Right cardiac atrium (tissue), 5 donors: ENCODE data around the gene LIFR. TPM values are rescaled to one million over a fixed set of nuclear protein-coding genes. Genes with fewer than 3 reads are reported as not detected.

Source experiments
- ATAC-seq, 2 donors: fragments of 200-7000 bp; cut with Tn5 transposase; one replicate each; pipeline versions ENCODE4 v1.8.0 to v1.9.1; 2020; ENCODE audit warnings: moderate library complexity in 2 of 2, mild to moderate bottlenecking in 1 of 2
- DNase-seq, 3 donors: peaks; one replicate each; pipeline ENCODE4 v3.0.0-alpha.2; 2020
- H3K27ac ChIP-seq: one replicate; pipeline ENCODE4 v1.5.1; 2013; ENCODE audit warnings: mild to moderate bottlenecking, low read length, control low read depth, moderate library complexity
- H3K27me3 ChIP-seq: one replicate; pipeline ENCODE4 v1.6.1; 2013; ENCODE audit not compliant: control insufficient read depth, insufficient read depth
- H3K4me1 ChIP-seq: one replicate; pipeline ENCODE4 v1.6.1; 2013; ENCODE audit warnings: low read length; ENCODE audit not compliant: control insufficient read depth, insufficient read depth
- H3K4me3 ChIP-seq: one replicate; pipeline ENCODE4 v1.5.1; 2013; ENCODE audit warnings: low read length, control low read depth
- H3K9me3 ChIP-seq: one replicate; pipeline ENCODE4 v1.6.1; 2013; ENCODE audit warnings: low read length; ENCODE audit not compliant: control insufficient read depth
- WGBS: extraction: QIAGEN DNeasy Blood & Tissue Kit; methylation state at CpG from one replicate; pipeline ENCODE4 v1.1.7; 2013; 5-methylcytosine and 5-hydroxymethylcytosine counted together
- intact Hi-C, 4 donors: fragments of 100-400 bp; cut with DNase I; formaldehyde crosslinking; loops; one replicate each; pipeline versions ENCODE4 v1.11.0 to v1.14.0; 2022 to 2023
- polyA plus RNA-seq: library from polyadenylated mRNA; stranded (reverse); fragments of 200-250 nt; gene quantifications from one replicate; pipeline ENCODE4 v1.2.3, GENCODE V29; 2013
- total RNA-seq, 4 donors: library from RNA; stranded (reverse); fragmentation: NEBNext Ultra II Directional; extraction: Animal tissue kit (Norgen Biotek cat#: 25700); gene quantifications; one replicate each; pipeline ENCODE4 v1.2.1, GENCODE V29; 2021
- donor health status: healthy with polysubstance abuse.
- donor health status: DM: no; HTN: yes; CAD: no.
- donor health status: DM: no; HTN: no; CAD: no.
- donor health status: DM: no; HTN: yes; CAD: no; lungs with severe emphysema.
- donor health status: DM: yes; HTN: yes; CAD: no.

Gene LIFR
- total and polyA plus RNA-seq, 5 donors, result 16.8 to 66.9 (median 63.1) TPM

DNA sequence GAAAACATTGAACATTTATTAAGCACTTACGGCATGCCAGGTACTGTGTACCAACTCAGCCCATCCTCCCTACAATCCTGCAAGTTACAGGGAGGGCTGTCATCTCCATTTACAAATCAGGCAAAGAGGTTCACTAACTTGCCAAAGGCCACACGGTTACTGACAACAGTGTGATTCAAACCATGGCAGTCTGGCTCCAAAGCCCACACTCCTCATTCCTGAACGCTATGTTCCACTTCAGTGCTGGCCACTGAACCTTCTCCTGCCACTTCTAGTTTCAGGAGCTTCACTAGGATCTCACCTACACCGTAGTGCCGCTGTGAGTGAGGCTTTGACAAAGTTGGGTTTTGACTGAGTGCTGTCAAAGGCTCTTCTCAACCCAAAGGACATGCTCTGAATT, 7.2 kb upstream of the LIFR start:
- DNase-seq, result peak in 1 of 3 donors; percentile 54
- intact Hi-C loops, result no loop called here
- peak; percentile 81 to 91 for ATAC-seq
- WGBS, result 66% methylated on average over 5 of the region's 5 CpGs
- Histone ChIP-seq H3K27ac (peak overlapping the region; percentile 92), H3K4me3 (no peak overlapping the region), H3K4me1 (peaks cover 9% of the 10 kb centered on the region), H3K27me3 (no peaks in the 10 kb centered on the region), H3K9me3 (peaks cover 2% of the 10 kb centered on the region)

DNA sequence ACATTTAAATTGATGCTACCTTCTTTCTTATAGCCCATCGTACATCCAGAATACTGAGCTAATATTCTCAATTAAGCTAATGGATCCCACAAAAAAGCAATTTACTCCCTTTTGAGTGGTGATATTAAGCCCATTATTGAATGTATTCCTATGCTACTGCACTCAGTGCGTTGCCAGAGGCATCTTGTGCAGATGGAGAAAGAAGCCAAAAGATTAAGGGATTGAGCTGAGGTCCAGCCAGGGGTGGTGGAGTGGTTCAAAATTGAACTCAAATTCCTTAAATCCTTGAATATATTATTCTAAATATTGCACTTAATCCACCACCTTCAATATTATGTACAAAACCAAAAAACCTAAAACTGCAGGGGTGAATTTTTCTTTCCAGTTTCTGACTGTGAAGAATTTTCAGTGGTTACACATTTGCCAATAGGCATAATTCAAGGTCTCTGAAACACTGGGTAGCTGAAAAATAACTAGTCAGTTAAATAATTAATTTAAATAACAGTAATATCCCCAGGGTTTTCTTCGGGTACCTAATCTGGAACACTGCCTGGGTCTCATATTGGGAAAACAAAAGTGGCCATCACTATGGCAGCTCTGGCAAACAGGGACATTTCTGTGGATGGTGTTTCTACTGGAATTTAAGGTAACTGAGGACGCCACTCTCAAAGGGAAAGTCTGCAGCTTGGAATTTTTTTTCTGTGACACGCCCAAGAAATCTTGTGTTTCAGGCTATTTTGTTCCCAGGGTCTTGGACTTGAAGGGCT, 6.2 kb upstream of the LIFR start:
- Histone ChIP-seq H3K4me1 (peaks cover 9% of the 10 kb centered on the region), H3K27ac (no peak overlapping the region), H3K9me3 (peaks cover 2% of the 10 kb centered on the region), H3K27me3 (no peaks in the 10 kb centered on the region), H3K4me3 (no peak overlapping the region)
- intact Hi-C loops, result no loop called here
- WGBS, result 80% methylated on average over 5 of the region's 5 CpGs
- ATAC-seq (peak in 1 of 2 donors; percentile 40), DNase-seq (no peak)

DNA sequence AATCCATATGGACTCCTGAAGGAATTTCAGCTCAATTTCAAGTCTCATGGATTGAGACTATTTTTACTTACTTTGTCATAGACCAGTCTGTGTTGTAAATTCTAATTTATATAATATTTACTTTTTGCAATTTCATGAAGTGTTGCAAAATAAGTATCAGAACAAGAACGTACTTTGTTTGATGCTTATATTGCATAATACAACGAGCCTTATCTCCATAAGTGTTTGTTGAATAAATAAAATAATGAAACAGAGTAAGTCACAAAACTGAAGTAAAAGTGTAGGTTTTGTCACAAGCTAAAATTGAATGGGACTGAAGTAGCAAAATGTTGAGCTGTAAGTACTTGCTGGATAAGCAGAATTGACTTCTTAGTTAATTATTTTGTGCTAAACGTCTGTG, 3.0 kb upstream of the LIFR start:
- Histone ChIP-seq H3K27ac (no peak overlapping the region), H3K9me3 (no peaks in the 10 kb centered on the region), H3K4me1 (peaks cover 9% of the 10 kb centered on the region), H3K27me3 (no peaks in the 10 kb centered on the region), H3K4me3 (no peak overlapping the region)
- ATAC-seq (no peak), DNase-seq (no peak)
- 60% methylated on average over 3 of the region's 3 CpGs for WGBS
- intact Hi-C loops, result loop anchor here in 3 of 4 donors (5.0 to 10.0 kb wide), 4 partner anchors 98 to 245 kb away; no protein-coding TSS in a partner anchor

DNA sequence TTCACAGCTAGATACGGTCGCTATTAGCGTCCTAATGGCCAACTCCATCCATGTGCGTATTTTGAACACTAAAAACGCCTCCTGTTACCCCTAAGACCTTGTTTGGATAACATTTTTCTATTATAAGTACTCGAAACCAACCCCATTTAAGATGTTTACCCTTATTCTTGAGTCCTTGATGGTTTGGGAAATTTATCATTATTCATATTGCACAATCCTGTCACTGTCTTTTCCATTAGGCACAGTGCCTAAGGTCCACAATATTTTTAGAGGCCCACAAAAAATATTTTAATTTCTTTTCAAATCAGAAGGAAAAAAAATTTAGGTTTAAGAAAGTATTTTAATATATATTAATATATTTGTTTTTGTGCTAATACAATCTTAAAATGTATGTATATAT, 1.3 kb upstream of the LIFR start:
- 49% methylated on average over 6 of the region's 6 CpGs for WGBS

DNA sequence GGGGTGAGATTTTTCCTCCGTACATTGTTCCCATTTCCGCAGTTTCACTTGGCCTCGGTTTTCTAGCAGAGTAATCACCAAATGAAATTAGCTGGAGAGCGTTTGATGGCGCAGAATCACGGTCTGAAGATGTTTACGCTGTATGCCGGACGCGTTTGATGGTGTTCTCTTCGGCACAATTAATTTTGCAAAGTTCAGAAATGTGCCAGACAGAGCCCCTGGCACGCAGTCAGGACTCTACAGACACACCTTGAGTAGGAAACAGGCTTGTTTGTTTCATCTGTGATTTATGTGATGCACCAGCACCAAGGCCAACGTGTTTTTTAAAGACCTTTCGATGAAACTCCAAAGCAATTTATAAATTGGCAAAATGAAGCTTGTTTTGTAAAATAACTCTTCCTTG, 863 bp upstream of the LIFR start:
- DNase-seq, result peak in 2 of 3 donors; percentile 24 to 67
- H3K9me3 ChIP-seq, result no peaks in the 10 kb centered on the region
- H3K4me1 ChIP-seq, result peaks cover 8% of the 10 kb centered on the region
- peak in 1 of 2 donors; percentile 5 for ATAC-seq
- peak overlapping the region; percentile 99 for H3K4me3 ChIP-seq
- peak overlapping the region; percentile 97 for H3K27ac ChIP-seq
- intact Hi-C loops, result loop anchor here in 3 of 4 donors (5.0 to 10.0 kb wide), 4 partner anchors 100 to 247 kb away; no protein-coding TSS in a partner anchor
- WGBS, result 2% methylated on average over 14 of the region's 14 CpGs
- H3K27me3 ChIP-seq, result no peaks in the 10 kb centered on the region

More for the DNA sequence above, 1.3 kb upstream of the LIFR start:
- no peak for ATAC-seq
- intact Hi-C loops, result loop anchor here in 3 of 4 donors (5.0 to 10.0 kb wide), 4 partner anchors 100 to 247 kb away; no protein-coding TSS in a partner anchor
- Histone ChIP-seq H3K4me3 (peak overlapping the region; percentile 99), H3K27ac (peak overlapping the region; percentile 97), H3K4me1 (peaks cover 7% of the 10 kb centered on the region), H3K27me3 (no peaks in the 10 kb centered on the region), H3K9me3 (no peaks in the 10 kb centered on the region)
- no peak for DNase-seq

DNA sequence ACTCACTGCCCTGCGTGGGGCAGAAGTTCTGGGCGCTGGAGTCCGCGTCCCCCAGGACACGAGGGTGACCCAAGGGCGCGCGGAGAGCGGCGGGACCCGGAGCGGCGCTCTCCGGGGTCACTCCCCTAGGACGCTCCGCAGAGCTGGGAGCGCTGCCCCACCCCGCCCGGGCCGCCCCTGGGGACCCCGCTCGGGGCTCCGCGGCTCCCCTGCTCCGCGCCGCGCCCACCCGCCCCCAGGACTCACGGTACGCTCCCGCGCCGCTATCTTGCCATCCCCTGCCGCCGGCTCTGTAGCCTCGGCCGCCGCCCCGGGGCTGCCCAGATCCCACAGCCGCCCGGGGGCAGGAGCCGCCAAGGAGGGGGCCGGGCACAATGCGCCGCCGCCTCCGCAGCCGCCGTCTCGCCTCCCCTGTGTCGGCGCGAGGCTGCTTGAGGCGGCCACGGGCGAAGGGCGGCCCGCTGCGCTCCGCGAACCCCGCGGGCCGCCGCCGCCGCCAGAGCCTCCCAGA, 303 bp downstream of the LIFR start:
- ATAC-seq, result peak; percentile 62 to 69
- WGBS, result under 1% methylated on average over 68 of the region's 68 CpGs

DNA sequence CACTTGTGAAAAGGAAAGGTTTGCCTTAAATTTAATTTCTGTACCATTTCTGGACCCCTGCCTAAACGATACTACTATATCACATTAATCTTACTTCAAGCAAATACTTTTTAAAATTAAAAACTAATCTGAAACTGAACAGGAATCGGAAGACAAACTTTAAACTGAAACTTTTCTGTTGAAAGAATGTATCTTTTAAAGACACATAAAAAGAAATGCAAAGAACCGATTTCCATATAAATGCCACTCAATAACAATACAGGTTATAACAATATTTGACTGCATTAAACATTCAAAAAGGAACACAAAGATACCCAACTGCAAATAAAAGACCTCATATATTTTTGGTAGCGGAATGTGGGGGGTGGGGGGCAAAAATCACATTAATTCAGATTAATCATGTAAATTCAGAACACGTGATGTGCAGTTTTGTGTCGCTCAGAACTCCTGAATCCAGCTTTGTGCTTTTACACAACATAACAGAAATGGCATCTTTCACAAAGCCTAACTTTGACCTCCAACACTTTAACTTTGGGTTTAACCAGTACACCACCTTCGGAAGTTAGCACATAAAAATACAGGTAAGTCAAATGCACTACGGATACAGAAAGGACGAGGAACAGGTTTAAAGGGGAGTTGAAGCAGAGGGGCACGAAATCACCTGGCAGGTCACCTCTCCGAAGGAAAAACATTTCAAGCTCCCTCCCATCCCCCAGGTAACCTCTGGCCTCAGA, 925 bp downstream of the LIFR start:
- no peaks in the 10 kb centered on the region for H3K9me3 ChIP-seq
- ATAC-seq (no peak), DNase-seq (no peak)
- no peaks in the 10 kb centered on the region for H3K27me3 ChIP-seq
- intact Hi-C loops, result loop anchor here in 3 of 4 donors (5.0 to 10.0 kb wide), 4 partner anchors 102 to 249 kb away; no protein-coding TSS in a partner anchor
- H3K4me3 ChIP-seq, result peak overlapping the region; percentile 99
- peak overlapping the region; percentile 93 for H3K27ac ChIP-seq
- H3K4me1 ChIP-seq, result peaks cover 3% of the 10 kb centered on the region
- 6% methylated on average over 11 of the region's 11 CpGs for WGBS

More for the DNA sequence above, 303 bp downstream of the LIFR start:
- peaks cover 3% of the 10 kb centered on the region for H3K4me1 ChIP-seq
- H3K27ac ChIP-seq, result peak overlapping the region; percentile 93
- H3K9me3 ChIP-seq, result no peaks in the 10 kb centered on the region
- no peak for DNase-seq
- no peaks in the 10 kb centered on the region for H3K27me3 ChIP-seq
- H3K4me3 ChIP-seq, result peak overlapping the region; percentile 99
- intact Hi-C loops, result loop anchor here in 3 of 4 donors (5.0 to 10.0 kb wide), 4 partner anchors 101 to 249 kb away; no protein-coding TSS in a partner anchor

DNA sequence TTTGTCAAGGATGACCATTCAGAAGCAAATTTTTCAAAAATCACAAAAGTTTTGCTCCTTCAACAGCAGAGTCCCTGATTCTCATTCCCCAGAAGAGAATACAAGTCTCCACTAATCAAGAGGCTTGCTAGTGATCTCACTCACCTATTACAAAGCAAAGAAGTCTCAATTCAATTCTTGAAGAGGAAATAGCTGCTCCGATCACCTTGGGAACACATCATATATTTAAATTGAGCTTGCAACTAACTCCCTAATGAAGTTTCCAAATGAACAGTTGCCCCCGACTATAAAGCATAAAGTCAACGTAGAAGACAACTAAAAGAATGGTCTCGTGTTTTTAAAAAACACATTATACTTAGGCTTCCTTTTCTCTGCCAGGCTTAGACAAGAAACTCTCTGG, 1.6 kb downstream of the LIFR start:
- 13% methylated on average over 4 of the region's 4 CpGs for WGBS
- no peak overlapping the region for H3K27ac ChIP-seq
- H3K9me3 ChIP-seq, result peaks cover under 1% of the 10 kb centered on the region
- H3K4me1 ChIP-seq, result peaks cover 3% of the 10 kb centered on the region
- no peaks in the 10 kb centered on the region for H3K27me3 ChIP-seq
- no peak for DNase-seq
- intact Hi-C loops, result loop anchor here (5.0 to 10.0 kb wide), 5 partner anchors 102 to 250 kb away; no protein-coding TSS in a partner anchor
- H3K4me3 ChIP-seq, result peak overlapping the region; percentile 99
- no peak for ATAC-seq

DNA sequence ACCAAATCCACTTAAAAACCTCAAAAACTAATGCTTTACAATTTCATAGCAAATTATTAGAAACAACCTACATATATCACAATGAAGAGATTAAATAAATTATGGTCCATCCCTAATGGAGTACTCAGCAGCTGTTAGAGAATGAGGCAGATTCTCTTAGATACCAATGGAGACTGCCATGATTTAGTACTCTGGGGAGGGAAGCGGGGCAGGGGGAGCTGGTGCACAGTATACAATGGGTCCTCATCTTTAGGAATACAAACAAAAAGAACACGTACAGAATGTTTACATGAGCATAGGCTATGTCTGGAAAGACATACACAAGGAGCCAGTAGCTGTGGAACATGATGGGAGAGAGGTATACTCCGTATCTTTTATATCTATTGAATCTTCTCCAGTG, 2.0 kb downstream of the LIFR start:
- DNase-seq (no peak), ATAC-seq (no peak)
- peaks cover 4% of the 10 kb centered on the region for H3K4me1 ChIP-seq
- WGBS, result 55% methylated on average over 3 of the region's 3 CpGs
- H3K27me3 ChIP-seq, result no peaks in the 10 kb centered on the region
- no peak overlapping the region for H3K27ac ChIP-seq
- H3K4me3 ChIP-seq, result peak overlapping the region; percentile 99
- peaks cover 1% of the 10 kb centered on the region for H3K9me3 ChIP-seq
- intact Hi-C loops, result loop anchor here (5.0 to 10.0 kb wide), 4 partner anchors 108 to 250 kb away; no protein-coding TSS in a partner anchor

DNA sequence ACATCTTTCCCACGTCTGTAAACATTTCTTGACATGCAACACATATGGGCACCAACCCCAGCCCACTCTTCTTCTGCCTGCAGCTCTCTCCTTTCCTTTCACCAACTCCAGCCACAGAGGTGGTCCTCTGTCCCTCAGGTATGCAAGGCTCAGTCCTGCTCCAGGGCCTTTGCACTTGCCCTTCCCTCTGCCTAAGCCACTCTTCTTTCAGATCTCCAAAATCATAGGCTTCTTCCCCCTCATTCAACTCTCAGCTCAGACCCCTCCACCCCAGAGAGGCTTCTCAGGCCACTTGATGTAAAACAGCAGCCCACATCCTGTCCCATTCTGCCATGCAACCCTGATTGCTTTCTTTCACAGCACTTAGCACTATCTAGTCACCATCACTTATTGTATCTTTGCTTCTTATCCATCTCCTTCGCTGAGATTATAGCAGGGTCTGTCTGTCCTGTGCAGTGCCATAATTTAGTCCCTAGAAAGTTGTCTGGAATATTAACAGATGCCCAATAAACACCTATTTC, 3.4 kb downstream of the LIFR start:
- peaks cover 1% of the 10 kb centered on the region for H3K9me3 ChIP-seq
- peak overlapping the region; percentile 6 for H3K27ac ChIP-seq
- ATAC-seq, result no peak
- 41% methylated on average over 2 of the region's 2 CpGs for WGBS
- H3K4me1 ChIP-seq, result peaks cover 4% of the 10 kb centered on the region
- H3K27me3 ChIP-seq, result no peaks in the 10 kb centered on the region
- intact Hi-C loops, result loop anchor here (5.0 to 10.0 kb wide), 4 partner anchors 108 to 252 kb away; no protein-coding TSS in a partner anchor
- peak overlapping the region; percentile 44 for H3K4me3 ChIP-seq
- DNase-seq, result no peak
